GM10266 (cell line): ENCODE results near the gene SYNE1.

ENCODE experiments used
- DNase-seq: peaks from one replicate; pipeline ENCODE4 v3.0.0; 2012; ENCODE audit errors: extremely low spot score
- CTCF ChIP-seq: IDR thresholded peaks from 2 replicates; pipeline ENCODE4 v1.5.1; 2012; ENCODE audit warnings: mild to moderate bottlenecking, low read depth; ENCODE audit not compliant: control insufficient read depth, insufficient read depth; ENCODE audit errors: missing control alignments

Gene SYNE1

GRCh38 chr6:152265651-152266050 is 371.5 kb downstream of the SYNE1 start:
- no peak for DNase-seq
- no peak for TF ChIP-seq CTCF

- TF ChIP-seq CTCF: no peak
- no peak for DNase-seq
Measured at GRCh38 chr6:152263582-152263981, 373.6 kb downstream of the SYNE1 start.

- no peak for DNase-seq
- no peak for TF ChIP-seq CTCF
Measured at GRCh38 chr6:152261179-152261578, 376.0 kb downstream of the SYNE1 start.

GRCh38 chr6:152259234-152259633 is 377.9 kb downstream of the SYNE1 start:
- no peak for TF ChIP-seq CTCF
- DNase-seq: no peak

- TF ChIP-seq CTCF: no peak
- no peak for DNase-seq
Measured at GRCh38 chr6:152257581-152257980, 379.6 kb downstream of the SYNE1 start.

- DNase-seq: no peak
- TF ChIP-seq CTCF: no peak
Measured at GRCh38 chr6:152250127-152250526, 387.0 kb downstream of the SYNE1 start.

GRCh38 chr6:152248980-152249379 is 388.2 kb downstream of the SYNE1 start:
- no peak for TF ChIP-seq CTCF
- DNase-seq: no peak
